Kidney capillary endothelial cell (primary cell): ENCODE data around the gene RMND1.
"Not testable (repeated sequence)": the region's sequence is repeated elsewhere in the genome, so short reads cannot be mapped to it uniquely, and the experiment has no call there.

ENCODE experiments used
- DNase-seq: peaks from one replicate; pipeline ENCODE4 v3.0.0-alpha.2; 2018; ENCODE audit warnings: low spot score

Gene RMND1

GRCh38 chr6:151451950-151452749, at the start of gene RMND1:
TSS of gene RMND1 (minus strand) at chr6:151452126. CDS start at chr6:151445811, 6,315 bp downstream.
- peak; percentile 99 for DNase-seq

GRCh38 chr6:151499551-151499950, 47.6 kb upstream of the RMND1 start:
- no peak for DNase-seq

GRCh38 chr6:151498327-151498726, 46.4 kb upstream of the RMND1 start:
- no peak for DNase-seq

- no peak for DNase-seq
Measured at GRCh38 chr6:151497905-151498304, 46.0 kb upstream of the RMND1 start.

GRCh38 chr6:151495380-151495779, 43.5 kb upstream of the RMND1 start:
- DNase-seq, result no peak

GRCh38 chr6:151494936-151495320, 43.0 kb upstream of the RMND1 start:
- DNase-seq, result no peak

- no peak for DNase-seq
Measured at GRCh38 chr6:151494235-151494935, 42.5 kb upstream of the RMND1 start.

- DNase-seq, result no peak
Measured at GRCh38 chr6:151493804-151494234, 41.9 kb upstream of the RMND1 start, which contains the start of gene CCDC170. TSS of gene CCDC170 (plus strand) at chr6:151494017. CDS start at chr6:151494129, 112 bp downstream.

GRCh38 chr6:151493161-151493803, 41.4 kb upstream of the RMND1 start:
- DNase-seq, result no peak

- DNase-seq, result no peak
Measured at GRCh38 chr6:151490996-151491395, 39.1 kb upstream of the RMND1 start.

GRCh38 chr6:151488226-151488625, 36.3 kb upstream of the RMND1 start:
- DNase-seq, result no peak

- DNase-seq, result no peak
Measured at GRCh38 chr6:151483994-151484393, 32.1 kb upstream of the RMND1 start.

GRCh38 chr6:151482290-151482689, 30.4 kb upstream of the RMND1 start:
- no peak for DNase-seq

- no peak for DNase-seq
Measured at GRCh38 chr6:151481786-151482185, 29.9 kb upstream of the RMND1 start.

- DNase-seq, result no peak
Measured at GRCh38 chr6:151478670-151479069, 26.7 kb upstream of the RMND1 start.

GRCh38 chr6:151477726-151478125, 25.8 kb upstream of the RMND1 start:
- no peak for DNase-seq

GRCh38 chr6:151475653-151476523, 24.0 kb upstream of the RMND1 start:
- DNase-seq, result no peak

- no peak for DNase-seq
Measured at GRCh38 chr6:151464702-151465101, 12.8 kb upstream of the RMND1 start.

GRCh38 chr6:151461673-151462072, 9.7 kb upstream of the RMND1 start:
- no peak for DNase-seq

- not testable (repeated sequence) for DNase-seq
Measured at GRCh38 chr6:151455751-151456398, 3.9 kb upstream of the RMND1 start.

- no peak for DNase-seq
Measured at GRCh38 chr6:151452750-151453427, 963 bp upstream of the RMND1 start.
